DOHH2 (cell line): ENCODE data around the gene OXSR1.

Experiments used
- H3F3A ChIP-seq: fragments of 200-600 bp; sonication (generic), shearing (Covaris generic); 2 replicates; pipeline ENCODE4 v1.6.0; 2016; ENCODE audit warnings: antibody characterized with exemption, mild to moderate bottlenecking; ENCODE audit not compliant: control insufficient read depth, insufficient read depth
- H3K27ac ChIP-seq: fragments of 200-600 bp; sonication (generic); 2 replicates; pipeline ENCODE4 v1.5.1; 2014; ENCODE audit warnings: low read depth, mild to moderate bottlenecking, low read length, moderate library complexity
- H3K27me3 ChIP-seq: fragments of 200-600 bp; sonication (generic); 2 replicates; pipeline ENCODE4 v1.6.1; 2014; ENCODE audit warnings: mild to moderate bottlenecking, low read length, mixed read lengths; ENCODE audit not compliant: control insufficient read depth
- H3K36me3 ChIP-seq: fragments of 200-600 bp; sonication (generic); 2 replicates; pipeline ENCODE4 v1.6.1; 2014; ENCODE audit warnings: mild to moderate bottlenecking, low read length, moderate library complexity, mixed read lengths; ENCODE audit not compliant: control insufficient read depth
- H3K4me1 ChIP-seq: fragments of 200-600 bp; sonication (generic); 2 replicates; pipeline ENCODE4 v1.6.1; 2014; ENCODE audit warnings: mild to moderate bottlenecking, low read length, mixed read lengths; ENCODE audit not compliant: control insufficient read depth
- H3K4me2 ChIP-seq: fragments of 200-600 bp; sonication (generic); 2 replicates; pipeline ENCODE4 v1.6.0; 2014; ENCODE audit warnings: mild to moderate bottlenecking, low read length, moderate library complexity
- H3K4me3 ChIP-seq: fragments of 200-600 bp; sonication (generic); 2 replicates; pipeline ENCODE4 v1.5.1; 2014; ENCODE audit warnings: mild to moderate bottlenecking, low read length, mixed read lengths
- H3K79me2 ChIP-seq: fragments of 200-600 bp; sonication (generic); 2 replicates; pipeline ENCODE4 v1.6.1; 2014; ENCODE audit warnings: mild to moderate bottlenecking, low read length, mixed read lengths; ENCODE audit not compliant: control insufficient read depth
- H3K9me2 ChIP-seq: fragments of 200-600 bp; sonication (generic); replicated peaks from 2 replicates; pipeline ENCODE4 v1.6.1; 2014; ENCODE audit warnings: mild to moderate bottlenecking, low read length, mixed read lengths; ENCODE audit not compliant: control insufficient read depth
- H3K9me3 ChIP-seq: fragments of 200-600 bp; sonication (generic); 2 replicates; pipeline ENCODE4 v1.6.1; 2014; ENCODE audit warnings: antibody characterized with exemption, low read length, mixed read lengths; ENCODE audit not compliant: control insufficient read depth, insufficient read depth
- H4K20me1 ChIP-seq: fragments of 200-600 bp; sonication (generic); 2 replicates; pipeline ENCODE4 v1.6.0; 2014; ENCODE audit warnings: low read depth, mild to moderate bottlenecking, antibody characterized with exemption, low read length, moderate library complexity; ENCODE audit not compliant: control insufficient read depth, insufficient read depth
- CTCF ChIP-seq: fragments of 200-600 bp; sonication (generic); IDR thresholded peaks from one replicate; pipeline ENCODE4 v1.5.1; 2014; ENCODE audit warnings: antibody characterized with exemption, mild to moderate bottlenecking, low read depth, low read length; ENCODE audit not compliant: poor library complexity, severe bottlenecking
- EZH2phosphoT487 ChIP-seq: fragments of 200-600 bp; sonication (generic); IDR thresholded peaks from 2 replicates; pipeline ENCODE4 v1.6.1; 2017; ENCODE audit warnings: borderline replicate concordance, mild to moderate bottlenecking, antibody characterized with exemption, low read length, moderate library complexity, mixed read lengths

Gene OXSR1

GRCh38 chr3:38205472-38205805 lies 40.1 kb downstream of the OXSR1 start:
- TF ChIP-seq EZH2phosphoT487 (no peak), CTCF (no peak)
- no peaks in the 10 kb centered on the region for H4K20me1 ChIP-seq
- no peak overlapping the region for H3K4me3 ChIP-seq
- H3K36me3 ChIP-seq, result peaks cover 18% of the 10 kb centered on the region
- no peaks in the 10 kb centered on the region for H3K27me3 ChIP-seq
- H3K4me1 ChIP-seq, result 0 out of 2 replicates have a peak, but pooled peaks cover 2% of the 10 kb centered on the region
- no peak overlapping the region for H3K27ac ChIP-seq
- H3F3A ChIP-seq, result no peaks in the 10 kb centered on the region
- H3K9me2 ChIP-seq, result no peaks in the 10 kb centered on the region
- no peak overlapping the region for H3K4me2 ChIP-seq
- H3K79me2 ChIP-seq, result peaks cover 22% of the 10 kb centered on the region
- H3K9me3 ChIP-seq, result no peaks in the 10 kb centered on the region

DNA sequence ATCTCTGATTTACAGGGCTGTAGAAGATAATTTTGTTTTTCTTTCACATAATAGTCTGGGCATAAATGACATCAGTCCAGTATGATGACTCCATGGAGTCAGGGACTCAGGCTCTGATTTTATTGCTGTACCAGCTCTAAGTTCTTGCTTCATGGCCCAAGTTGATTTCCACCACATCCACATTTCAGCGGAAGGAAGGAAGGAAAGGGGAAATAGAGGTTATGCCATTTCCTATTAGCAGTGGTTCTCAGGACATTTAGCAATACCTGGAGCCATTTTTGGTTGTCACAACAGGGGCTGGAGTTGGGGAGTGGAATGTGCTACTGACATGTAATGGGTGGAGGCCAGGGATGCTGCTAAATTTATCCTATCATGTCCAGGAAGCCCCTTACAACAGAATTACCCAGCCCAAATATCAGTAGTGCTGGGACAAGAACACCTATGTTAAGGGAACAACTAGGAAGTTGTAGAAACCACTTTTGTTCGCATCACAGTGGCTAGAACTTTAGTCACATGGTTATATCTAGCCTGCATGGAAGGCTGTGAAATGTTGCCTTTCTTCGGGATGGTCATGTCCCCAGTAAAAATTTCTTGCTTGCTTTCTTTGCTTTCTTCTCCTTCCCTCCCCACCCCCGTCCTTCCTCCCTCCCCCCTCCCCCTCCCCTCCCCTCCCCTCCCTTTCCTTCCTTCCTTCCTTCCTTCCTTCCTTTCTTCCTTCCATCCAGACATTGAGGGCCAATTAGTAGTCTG lies 42.1 kb downstream of the OXSR1 start:
- H4K20me1 ChIP-seq, result no peaks in the 10 kb centered on the region
- no peaks in the 10 kb centered on the region for H3F3A ChIP-seq
- H3K9me2 ChIP-seq, result no peaks in the 10 kb centered on the region
- H3K79me2 ChIP-seq, result peaks cover 36% of the 10 kb centered on the region
- peaks cover 16% of the 10 kb centered on the region for H3K36me3 ChIP-seq
- H3K4me2 ChIP-seq, result no peak overlapping the region
- no peak for TF ChIP-seq CTCF
- no peaks in the 10 kb centered on the region for H3K27me3 ChIP-seq
- H3K4me3 ChIP-seq, result no peak overlapping the region
- no peaks in the 10 kb centered on the region for H3K9me3 ChIP-seq
- H3K27ac ChIP-seq, result no peak overlapping the region
- H3K4me1 ChIP-seq, result 0 out of 2 replicates have a peak, but pooled peaks cover 2% of the 10 kb centered on the region

GRCh38 chr3:38210141-38210757 lies 44.9 kb downstream of the OXSR1 start:
- H3K27ac ChIP-seq, result no peak overlapping the region
- peaks cover 8% of the 10 kb centered on the region for H3K36me3 ChIP-seq
- no peak overlapping the region for H3K4me2 ChIP-seq
- H3F3A ChIP-seq, result no peaks in the 10 kb centered on the region
- H3K4me3 ChIP-seq, result no peak overlapping the region
- 0 out of 2 replicates have a peak, but pooled peaks cover 2% of the 10 kb centered on the region for H3K4me1 ChIP-seq
- no peaks in the 10 kb centered on the region for H3K9me3 ChIP-seq
- no peak for TF ChIP-seq EZH2phosphoT487
- no peak for TF ChIP-seq CTCF
- peaks cover 46% of the 10 kb centered on the region for H3K79me2 ChIP-seq
- H3K27me3 ChIP-seq, result no peaks in the 10 kb centered on the region
- H4K20me1 ChIP-seq, result no peaks in the 10 kb centered on the region
- H3K9me2 ChIP-seq, result no peaks in the 10 kb centered on the region
